ENCODE results near the gene UROC1. TPM values are rescaled to one million over a fixed set of nuclear protein-coding genes. Genes with fewer than 3 reads are reported as not detected.

Gene UROC1
- total RNA-seq, 2 donors from 2014 or later = not detected

- no peak overlapping the region for H3K4me3 ChIP-seq
- intact Hi-C loops (cut with DNase I) = loop anchor here (10.0 kb wide), 2 partner anchors 135 to 1025 kb away; partner anchors contain the start of gene TXNRD3
- H3K27ac ChIP-seq = no peak overlapping the region
- H3K36me3 ChIP-seq = no peaks in the 10 kb centered on the region
- H3K27me3 ChIP-seq = no peaks in the 10 kb centered on the region
- H3K9ac ChIP-seq (ENCODE audit: low read depth in 2 of 2, low read length in 2 of 2) = no peak overlapping the region
- no peaks in the 10 kb centered on the region for H3K4me1 ChIP-seq
- no peaks in the 10 kb centered on the region for H3K9me3 ChIP-seq
- no peak for DNase-seq
- no peak for TF ChIP-seq CTCF (IDR thresholded peaks at IDR 0.05)
These were observed 2.2 kb upstream of the UROC1 start for GRCh38 chr3:126519506-126520455.

GRCh38 chr3:126518779-126519177 is 1.2 kb upstream of the UROC1 start:
- DNase-seq = no peak
- TF ChIP-seq CTCF (IDR thresholded peaks at IDR 0.05) = no peak
- no peak overlapping the region for H3K27ac ChIP-seq
- H3K4me1 ChIP-seq = no peaks in the 10 kb centered on the region
- H3K9me3 ChIP-seq = no peaks in the 10 kb centered on the region
- intact Hi-C loops (cut with DNase I) = no loop called here
- no peaks in the 10 kb centered on the region for H3K36me3 ChIP-seq
- no peaks in the 10 kb centered on the region for H3K27me3 ChIP-seq
- H3K9ac ChIP-seq (ENCODE audit: low read depth in 2 of 2, low read length in 2 of 2) = no peak overlapping the region
- H3K4me3 ChIP-seq = no peak overlapping the region

- DNase-seq = no peak
- no peaks in the 10 kb centered on the region for H3K27me3 ChIP-seq
These were observed 609 bp upstream of the UROC1 start for GRCh38 chr3:126517986-126518778.

GRCh38 chr3:126516936-126517290 is 660 bp downstream of the UROC1 start:
- H3K4me3 ChIP-seq = no peak overlapping the region
- no peaks in the 10 kb centered on the region for H3K9me3 ChIP-seq
- no peaks in the 10 kb centered on the region for H3K36me3 ChIP-seq
- TF ChIP-seq CTCF (IDR thresholded peaks at IDR 0.05) = no peak
- H3K27ac ChIP-seq = no peak overlapping the region
- no peaks in the 10 kb centered on the region for H3K4me1 ChIP-seq
- H3K9ac ChIP-seq (ENCODE audit: low read depth in 2 of 2, low read length in 2 of 2) = no peak overlapping the region
- intact Hi-C loops (cut with DNase I) = no loop called here
- no peak for DNase-seq
- no peaks in the 10 kb centered on the region for H3K27me3 ChIP-seq

More at GRCh38 chr3:126517986-126518778, 609 bp upstream of the UROC1 start:
- Histone ChIP-seq H3K9ac (ENCODE audit: low read depth in 2 of 2, low read length in 2 of 2) (no peak overlapping the region), H3K36me3 (no peaks in the 10 kb centered on the region), H3K27ac (no peak overlapping the region), H3K9me3 (no peaks in the 10 kb centered on the region), H3K4me1 (no peaks in the 10 kb centered on the region), H3K4me3 (no peak overlapping the region)
- no peak for TF ChIP-seq CTCF (IDR thresholded peaks at IDR 0.05)
- intact Hi-C loops (cut with DNase I) = no loop called here

- Histone ChIP-seq H3K9ac (ENCODE audit: low read depth in 2 of 2, low read length in 2 of 2) (no peak overlapping the region), H3K9me3 (no peaks in the 10 kb centered on the region), H3K27me3 (no peaks in the 10 kb centered on the region), H3K36me3 (no peaks in the 10 kb centered on the region), H3K4me1 (no peaks in the 10 kb centered on the region), H3K4me3 (no peak overlapping the region), H3K27ac (no peak overlapping the region)
- intact Hi-C loops (cut with DNase I) = no loop called here
- TF ChIP-seq CTCF (IDR thresholded peaks at IDR 0.05) = no peak
- no peak for DNase-seq
These were observed 1.2 kb downstream of the UROC1 start for GRCh38 chr3:126516152-126516935.
